Liver (tissue), 9 donors: Measurements from ENCODE around the gene TBX1. TPM values are rescaled to one million over a fixed set of nuclear protein-coding genes. Genes with fewer than 3 reads are reported as not detected.

ENCODE experiments used
- DNase-seq: peaks from one replicate; pipeline ENCODE4 v3.0.0-alpha.2; 2017; ENCODE audit warnings: low spot score
- H3K27ac ChIP-seq, 2 donors: one replicate each; pipeline ENCODE4 v1.7.0; 2013; ENCODE audit warnings: inconsistent platforms in 2 of 2, low read length in 2 of 2, control low read depth in 1 of 2, low read depth in 1 of 2, mild to moderate bottlenecking in 1 of 2
- H3K27me3 ChIP-seq, 4 donors: one replicate each; pipeline versions ENCODE4 v1.6.1 to v1.7.0; 2013; ENCODE audit warnings: low read length in 3 of 4, inconsistent platforms in 1 of 4, mild to moderate bottlenecking in 1 of 4, moderate library complexity in 1 of 4; ENCODE audit not compliant: control insufficient read depth in 4 of 4, insufficient read depth in 4 of 4
- H3K36me3 ChIP-seq, 4 donors: one replicate each; pipeline versions ENCODE4 v1.6.1 to v1.7.0; 2013; ENCODE audit warnings: low read length in 3 of 4, mild to moderate bottlenecking in 3 of 4, low read depth in 1 of 4, moderate library complexity in 1 of 4; ENCODE audit not compliant: control insufficient read depth in 4 of 4, insufficient read depth in 3 of 4
- H3K4me1 ChIP-seq, 4 donors: one replicate each; pipeline versions ENCODE4 v1.6.1 to v1.7.0; 2013; ENCODE audit warnings: low read length in 3 of 4, mild to moderate bottlenecking in 3 of 4, moderate library complexity in 1 of 4; ENCODE audit not compliant: control insufficient read depth in 4 of 4, insufficient read depth in 4 of 4
- H3K4me3 ChIP-seq, 3 donors: one replicate each; pipeline versions ENCODE4 v1.6.1 to v1.7.0; 2013; ENCODE audit warnings: low read length in 3 of 3, control low read depth in 1 of 3, low read depth in 1 of 3, mild to moderate bottlenecking in 1 of 3
- H3K9ac ChIP-seq, 2 donors: one replicate each; pipeline ENCODE4 v1.7.0; 2013; ENCODE audit warnings: low read length in 2 of 2, mild to moderate bottlenecking in 2 of 2, moderate library complexity in 2 of 2, control low read depth in 1 of 2, low read depth in 1 of 2
- H3K9me3 ChIP-seq, 4 donors: one replicate each; pipeline versions ENCODE4 v1.6.1 to v1.7.0; 2013; ENCODE audit warnings: low read length in 3 of 4; ENCODE audit not compliant: control insufficient read depth in 4 of 4
- EGR1 ChIP-seq, 2 donors: IDR thresholded peaks; 2 replicates each; pipeline ENCODE4 v1.6.1; 2016 to 2018; ENCODE audit warnings: antibody characterized with exemption in 2 of 2, low read depth in 2 of 2
- FOXA2 ChIP-seq: IDR thresholded peaks from 2 replicates; pipeline ENCODE4 v1.6.1; 2016; ENCODE audit warnings: antibody characterized with exemption
- GABPA ChIP-seq, 2 donors: IDR thresholded peaks in 1 of 2; conservative IDR thresholded peaks in 1 of 2; 2 replicates each; pipeline ENCODE4 v1.6.1; 2016; ENCODE audit warnings: antibody characterized with exemption in 2 of 2, mild to moderate bottlenecking in 1 of 2, moderate library complexity in 1 of 2
- HNF4A ChIP-seq, 2 donors: conservative IDR thresholded peaks; 2 replicates each; pipeline ENCODE4 v1.6.1; 2016; ENCODE audit warnings: antibody characterized with exemption in 2 of 2, mild to moderate bottlenecking in 2 of 2
- HNF4G ChIP-seq: IDR thresholded peaks from 2 replicates; pipeline ENCODE4 v1.6.1; 2016; ENCODE audit warnings: antibody characterized with exemption
- JUND ChIP-seq, 2 donors: IDR thresholded peaks; 2 replicates each; pipeline ENCODE4 v1.6.1; 2016; ENCODE audit warnings: antibody characterized with exemption in 2 of 2
- NR2F2 ChIP-seq: IDR thresholded peaks from 2 replicates; pipeline ENCODE4 v1.6.1; 2016; ENCODE audit warnings: antibody characterized with exemption
- SP1 ChIP-seq: IDR thresholded peaks from 2 replicates; pipeline ENCODE4 v1.6.1; 2018; ENCODE audit warnings: antibody characterized with exemption, mild to moderate bottlenecking
- TAF1 ChIP-seq: conservative IDR thresholded peaks from 2 replicates; pipeline ENCODE4 v1.6.1; 2016; ENCODE audit warnings: antibody characterized with exemption, mild to moderate bottlenecking
- YY1 ChIP-seq: IDR thresholded peaks from 2 replicates; pipeline ENCODE4 v1.6.1; 2016; ENCODE audit warnings: antibody characterized with exemption, mild to moderate bottlenecking
- whole genome bisulfite sequencing: extraction: QIAGEN DNeasy Blood & Tissue Kit; methylation state at CpG from one replicate; pipeline ENCODE4 v1.1.7; 2013; 5-methylcytosine and 5-hydroxymethylcytosine counted together
- polyA plus RNA-seq, 2 donors: library from polyadenylated mRNA; stranded (reverse) in 1 of 2; unstranded in 1 of 2; fragments of 200-250 nt in 1 of 2; fragments of >200 nt in 1 of 2; fragmentation: Nextera tagmentation in 1 of 2; extraction: Ambion mirVana in 1 of 2; gene quantifications; one replicate each; pipeline versions ENCODE4 v1.2.1 to v1.2.3, GENCODE V29; 2013 to 2015
- total RNA-seq, 2 donors: library from RNA; depleted of rRNA; stranded (reverse); fragments of >200 nt; gene quantifications; one replicate each; pipeline ENCODE4 v1.2.3, GENCODE V29; 2014
- TF ChIP-seq, protein P1 (sequence below): IDR thresholded peaks from 2 replicates; pipeline ENCODE4 v1.6.1; 2016; ENCODE audit warnings: antibody characterized with exemption
- TF ChIP-seq, protein P2 (sequence below): IDR thresholded peaks from 2 replicates; pipeline ENCODE4 v1.6.1; 2016; ENCODE audit warnings: antibody characterized with exemption
- TF ChIP-seq, protein P3 (sequence below): IDR thresholded peaks from 2 replicates; pipeline ENCODE4 v1.6.1; 2016; ENCODE audit warnings: antibody characterized with exemption
- TF ChIP-seq, protein P4 (sequence below): fragments of 150-350 bp; IDR thresholded peaks from 2 replicates; pipeline ENCODE4 v1.5.1; 2017; ENCODE audit warnings: improper control_type of control experiment, low read depth, low read length; ENCODE audit not compliant: missing input control
- TF ChIP-seq, protein P5 (sequence below): IDR thresholded peaks from 2 replicates; pipeline ENCODE4 v1.6.1; 2016; ENCODE audit warnings: antibody characterized with exemption, mild to moderate bottlenecking
- donor health status: healthy.
- donor health status: healthy.
- donor health status: healthy.
- donor health status: healthy.
- donor health status: healthy.

The TBX1 gene
- total and polyA plus RNA-seq, 4 donors: 0.17 to 0.18 TPM; not detected in 2

DNA sequence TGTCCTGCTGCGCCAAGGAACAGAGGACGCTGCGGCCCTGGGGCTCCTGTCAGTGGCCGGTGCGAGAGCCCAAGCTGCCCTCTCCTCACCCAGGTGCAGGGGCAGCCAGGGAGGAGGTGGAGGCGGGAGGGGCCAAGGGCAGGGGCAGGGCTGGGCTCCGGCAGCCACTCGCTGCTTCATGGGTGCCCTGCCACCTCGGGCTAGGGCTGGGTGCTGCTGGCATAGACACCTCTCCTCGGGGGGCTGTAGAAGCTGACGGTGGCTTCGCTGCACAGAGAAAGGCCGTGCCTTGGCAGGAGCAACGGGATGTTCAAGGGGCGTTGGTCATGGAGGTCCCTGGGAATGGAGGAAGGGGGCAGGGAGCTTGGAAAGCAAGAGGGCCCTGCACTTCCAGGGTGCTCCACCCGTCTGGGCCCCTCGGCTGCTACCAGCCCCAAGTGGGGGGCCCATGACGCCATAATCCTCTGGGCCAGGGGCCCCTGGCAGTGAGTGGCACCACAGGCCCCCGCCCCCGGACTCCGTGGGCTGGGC is 1.6 kb upstream of the TBX1 start:
- Histone ChIP-seq H3K27ac (no peak overlapping the region), H3K27me3 (peaks cover 2 to 15% (median 10%) of the 10 kb centered on the region in 4 donors), H3K9me3 (no peaks in the 10 kb centered on the region), H3K4me1 (peaks cover 8 to 31% (median 13%) of the 10 kb centered on the region in 4 donors), H3K9ac (no peak overlapping the region), H3K36me3 (no peaks in the 10 kb centered on the region), H3K4me3 (no peak overlapping the region)
- no peak for DNase-seq
- TF ChIP-seq, protein P1, sequence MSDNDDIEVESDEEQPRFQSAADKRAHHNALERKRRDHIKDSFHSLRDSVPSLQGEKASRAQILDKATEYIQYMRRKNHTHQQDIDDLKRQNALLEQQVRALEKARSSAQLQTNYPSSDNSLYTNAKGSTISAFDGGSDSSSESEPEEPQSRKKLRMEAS: no peak
- TF ChIP-seq HNF4A (conservative IDR thresholded peaks at IDR 0.05) (no peak), GABPA (IDR thresholded peaks at IDR 0.05 in 1 of 2, conservative IDR thresholded peaks at IDR 0.05 in 1 of 2) (no peak), SP1 (no peak), EGR1 (IDR thresholded peaks at IDR 0.05; ENCODE audit: low read depth in 2 of 2) (no peak), NR2F2 (no peak), JUND (IDR thresholded peaks at IDR 0.05) (no peak), YY1 (no peak), TAF1 (no peak), HNF4G (no peak), FOXA2 (no peak)
- TF ChIP-seq, protein P2, sequence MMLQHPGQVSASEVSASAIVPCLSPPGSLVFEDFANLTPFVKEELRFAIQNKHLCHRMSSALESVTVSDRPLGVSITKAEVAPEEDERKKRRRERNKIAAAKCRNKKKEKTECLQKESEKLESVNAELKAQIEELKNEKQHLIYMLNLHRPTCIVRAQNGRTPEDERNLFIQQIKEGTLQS: no peak
- TF ChIP-seq, protein P3, sequence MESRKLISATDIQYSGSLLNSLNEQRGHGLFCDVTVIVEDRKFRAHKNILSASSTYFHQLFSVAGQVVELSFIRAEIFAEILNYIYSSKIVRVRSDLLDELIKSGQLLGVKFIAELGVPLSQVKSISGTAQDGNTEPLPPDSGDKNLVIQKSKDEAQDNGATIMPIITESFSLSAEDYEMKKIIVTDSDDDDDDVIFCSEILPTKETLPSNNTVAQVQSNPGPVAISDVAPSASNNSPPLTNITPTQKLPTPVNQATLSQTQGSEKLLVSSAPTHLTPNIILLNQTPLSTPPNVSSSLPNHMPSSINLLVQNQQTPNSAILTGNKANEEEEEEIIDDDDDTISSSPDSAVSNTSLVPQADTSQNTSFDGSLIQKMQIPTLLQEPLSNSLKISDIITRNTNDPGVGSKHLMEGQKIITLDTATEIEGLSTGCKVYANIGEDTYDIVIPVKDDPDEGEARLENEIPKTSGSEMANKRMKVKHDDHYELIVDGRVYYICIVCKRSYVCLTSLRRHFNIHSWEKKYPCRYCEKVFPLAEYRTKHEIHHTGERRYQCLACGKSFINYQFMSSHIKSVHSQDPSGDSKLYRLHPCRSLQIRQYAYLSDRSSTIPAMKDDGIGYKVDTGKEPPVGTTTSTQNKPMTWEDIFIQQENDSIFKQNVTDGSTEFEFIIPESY: no peak
- TF ChIP-seq, protein P4, sequence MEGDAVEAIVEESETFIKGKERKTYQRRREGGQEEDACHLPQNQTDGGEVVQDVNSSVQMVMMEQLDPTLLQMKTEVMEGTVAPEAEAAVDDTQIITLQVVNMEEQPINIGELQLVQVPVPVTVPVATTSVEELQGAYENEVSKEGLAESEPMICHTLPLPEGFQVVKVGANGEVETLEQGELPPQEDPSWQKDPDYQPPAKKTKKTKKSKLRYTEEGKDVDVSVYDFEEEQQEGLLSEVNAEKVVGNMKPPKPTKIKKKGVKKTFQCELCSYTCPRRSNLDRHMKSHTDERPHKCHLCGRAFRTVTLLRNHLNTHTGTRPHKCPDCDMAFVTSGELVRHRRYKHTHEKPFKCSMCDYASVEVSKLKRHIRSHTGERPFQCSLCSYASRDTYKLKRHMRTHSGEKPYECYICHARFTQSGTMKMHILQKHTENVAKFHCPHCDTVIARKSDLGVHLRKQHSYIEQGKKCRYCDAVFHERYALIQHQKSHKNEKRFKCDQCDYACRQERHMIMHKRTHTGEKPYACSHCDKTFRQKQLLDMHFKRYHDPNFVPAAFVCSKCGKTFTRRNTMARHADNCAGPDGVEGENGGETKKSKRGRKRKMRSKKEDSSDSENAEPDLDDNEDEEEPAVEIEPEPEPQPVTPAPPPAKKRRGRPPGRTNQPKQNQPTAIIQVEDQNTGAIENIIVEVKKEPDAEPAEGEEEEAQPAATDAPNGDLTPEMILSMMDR: no peak
- TF ChIP-seq, protein P5, sequence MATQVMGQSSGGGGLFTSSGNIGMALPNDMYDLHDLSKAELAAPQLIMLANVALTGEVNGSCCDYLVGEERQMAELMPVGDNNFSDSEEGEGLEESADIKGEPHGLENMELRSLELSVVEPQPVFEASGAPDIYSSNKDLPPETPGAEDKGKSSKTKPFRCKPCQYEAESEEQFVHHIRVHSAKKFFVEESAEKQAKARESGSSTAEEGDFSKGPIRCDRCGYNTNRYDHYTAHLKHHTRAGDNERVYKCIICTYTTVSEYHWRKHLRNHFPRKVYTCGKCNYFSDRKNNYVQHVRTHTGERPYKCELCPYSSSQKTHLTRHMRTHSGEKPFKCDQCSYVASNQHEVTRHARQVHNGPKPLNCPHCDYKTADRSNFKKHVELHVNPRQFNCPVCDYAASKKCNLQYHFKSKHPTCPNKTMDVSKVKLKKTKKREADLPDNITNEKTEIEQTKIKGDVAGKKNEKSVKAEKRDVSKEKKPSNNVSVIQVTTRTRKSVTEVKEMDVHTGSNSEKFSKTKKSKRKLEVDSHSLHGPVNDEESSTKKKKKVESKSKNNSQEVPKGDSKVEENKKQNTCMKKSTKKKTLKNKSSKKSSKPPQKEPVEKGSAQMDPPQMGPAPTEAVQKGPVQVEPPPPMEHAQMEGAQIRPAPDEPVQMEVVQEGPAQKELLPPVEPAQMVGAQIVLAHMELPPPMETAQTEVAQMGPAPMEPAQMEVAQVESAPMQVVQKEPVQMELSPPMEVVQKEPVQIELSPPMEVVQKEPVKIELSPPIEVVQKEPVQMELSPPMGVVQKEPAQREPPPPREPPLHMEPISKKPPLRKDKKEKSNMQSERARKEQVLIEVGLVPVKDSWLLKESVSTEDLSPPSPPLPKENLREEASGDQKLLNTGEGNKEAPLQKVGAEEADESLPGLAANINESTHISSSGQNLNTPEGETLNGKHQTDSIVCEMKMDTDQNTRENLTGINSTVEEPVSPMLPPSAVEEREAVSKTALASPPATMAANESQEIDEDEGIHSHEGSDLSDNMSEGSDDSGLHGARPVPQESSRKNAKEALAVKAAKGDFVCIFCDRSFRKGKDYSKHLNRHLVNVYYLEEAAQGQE: no peak
- 10% methylated on average over 21 of the region's 21 CpGs for WGBS
